Duodenal mucosa (tissue), 2 donors: Measurements from ENCODE around the gene EXO5.
"Not testable (repeated sequence)": the region's sequence is repeated elsewhere in the genome, so short reads cannot be mapped to it uniquely, and the experiment has no call there.

Source experiments
- H3K27ac ChIP-seq: one replicate; pipeline ENCODE4 v1.7.0; 2013; ENCODE audit warnings: low read depth, low read length
- H3K27me3 ChIP-seq, 2 donors: one replicate each; pipeline ENCODE4 v1.7.0; 2013; ENCODE audit warnings: low read length in 2 of 2, control low read depth in 1 of 2; ENCODE audit not compliant: insufficient read depth in 2 of 2, control insufficient read depth in 1 of 2
- H3K36me3 ChIP-seq, 2 donors: one replicate each; pipeline ENCODE4 v1.7.0; 2013; ENCODE audit warnings: low read length in 2 of 2, control low read depth in 1 of 2; ENCODE audit not compliant: insufficient read depth in 2 of 2, control insufficient read depth in 1 of 2
- H3K4me1 ChIP-seq, 2 donors: one replicate each; pipeline ENCODE4 v1.7.0; 2013; ENCODE audit warnings: low read length in 2 of 2, control low read depth in 1 of 2; ENCODE audit not compliant: insufficient read depth in 2 of 2, control insufficient read depth in 1 of 2
- H3K4me3 ChIP-seq, 2 donors: one replicate each; pipeline ENCODE4 v1.7.0; 2013; ENCODE audit warnings: low read length in 2 of 2, low read depth in 1 of 2
- H3K9ac ChIP-seq, 2 donors: one replicate each; pipeline ENCODE4 v1.7.0; 2013; ENCODE audit warnings: low read length in 2 of 2, low read depth in 1 of 2
- H3K9me3 ChIP-seq, 2 donors: one replicate each; pipeline ENCODE4 v1.7.0; 2013; ENCODE audit warnings: low read length in 2 of 2, control low read depth in 1 of 2; ENCODE audit not compliant: control insufficient read depth in 1 of 2

The EXO5 gene

DNA sequence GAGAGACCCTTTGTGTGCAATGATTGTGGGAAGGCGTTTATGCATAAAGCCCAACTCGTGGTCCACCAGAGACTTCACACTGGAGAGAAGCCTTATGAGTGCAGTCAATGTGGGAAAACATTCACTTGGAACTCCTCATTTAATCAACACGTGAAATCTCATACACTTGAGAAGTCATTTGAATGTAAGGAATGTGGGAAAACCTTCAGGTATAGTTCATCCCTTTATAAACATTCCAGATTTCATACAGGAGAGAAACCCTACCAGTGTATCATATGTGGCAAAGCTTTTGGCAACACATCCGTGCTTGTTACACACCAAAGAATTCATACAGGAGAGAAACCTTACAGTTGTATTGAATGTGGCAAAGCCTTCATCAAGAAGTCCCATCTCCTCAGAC is 38.4 kb downstream of the EXO5 start:
- Histone ChIP-seq H3K27ac (no peak overlapping the region), H3K4me1 (no peaks in the 10 kb centered on the region), H3K4me3 (no peak overlapping the region), H3K27me3 (no peaks in the 10 kb centered on the region), H3K9ac (no peak overlapping the region), H3K9me3 (peaks cover 11 to 15% of the 10 kb centered on the region in 2 donors), H3K36me3 (peaks cover 19 to 34% of the 10 kb centered on the region in 2 donors)

- H3K4me1 ChIP-seq = no peaks in the 10 kb centered on the region
- H3K9me3 ChIP-seq = peaks cover 0 to 3% of the 10 kb centered on the region in 2 donors
- H3K9ac ChIP-seq = no peak overlapping the region
- H3K27me3 ChIP-seq = no peaks in the 10 kb centered on the region
- H3K36me3 ChIP-seq = no peaks in the 10 kb centered on the region
- no peak overlapping the region for H3K4me3 ChIP-seq
- no peak overlapping the region for H3K27ac ChIP-seq
Observed at GRCh38 chr1:40553017-40553416, 44.5 kb downstream of the EXO5 start.

GRCh38 chr1:40554807-40555206 is 46.2 kb downstream of the EXO5 start:
- not testable (repeated sequence) for H3K4me1 ChIP-seq, H3K27ac ChIP-seq, H3K9ac ChIP-seq, H3K36me3 ChIP-seq, H3K4me3 ChIP-seq, H3K27me3 ChIP-seq, H3K9me3 ChIP-seq

GRCh38 chr1:40556121-40556520 is 47.6 kb downstream of the EXO5 start:
- no peak overlapping the region for H3K9ac ChIP-seq
- no peak overlapping the region for H3K27ac ChIP-seq
- no peaks in the 10 kb centered on the region for H3K36me3 ChIP-seq
- H3K4me1 ChIP-seq = no peaks in the 10 kb centered on the region
- no peak overlapping the region for H3K4me3 ChIP-seq
- H3K9me3 ChIP-seq = no peaks in the 10 kb centered on the region
- H3K27me3 ChIP-seq = no peaks in the 10 kb centered on the region

DNA sequence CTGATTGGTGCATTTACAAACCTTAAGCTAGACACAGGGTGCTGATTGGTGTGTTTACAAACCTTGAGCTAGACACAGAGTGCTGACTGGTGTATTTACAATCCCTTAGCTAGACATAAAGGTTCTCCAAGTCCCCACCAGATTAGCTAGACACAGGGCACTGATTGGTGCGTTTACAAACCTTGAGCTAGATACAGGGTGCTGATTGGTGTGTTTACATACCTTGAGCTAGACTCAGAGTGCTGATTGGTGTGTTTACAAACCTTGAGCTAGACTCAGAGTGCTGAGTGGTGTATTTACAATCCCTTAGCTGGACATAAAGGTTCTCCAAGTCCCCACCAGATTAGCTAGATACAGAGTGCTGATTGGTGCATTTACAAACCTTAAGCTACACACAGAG is 49.7 kb downstream of the EXO5 start:
- not testable (repeated sequence) for H3K36me3 ChIP-seq, H3K9me3 ChIP-seq, H3K27ac ChIP-seq, H3K4me1 ChIP-seq, H3K27me3 ChIP-seq, H3K4me3 ChIP-seq, H3K9ac ChIP-seq

DNA sequence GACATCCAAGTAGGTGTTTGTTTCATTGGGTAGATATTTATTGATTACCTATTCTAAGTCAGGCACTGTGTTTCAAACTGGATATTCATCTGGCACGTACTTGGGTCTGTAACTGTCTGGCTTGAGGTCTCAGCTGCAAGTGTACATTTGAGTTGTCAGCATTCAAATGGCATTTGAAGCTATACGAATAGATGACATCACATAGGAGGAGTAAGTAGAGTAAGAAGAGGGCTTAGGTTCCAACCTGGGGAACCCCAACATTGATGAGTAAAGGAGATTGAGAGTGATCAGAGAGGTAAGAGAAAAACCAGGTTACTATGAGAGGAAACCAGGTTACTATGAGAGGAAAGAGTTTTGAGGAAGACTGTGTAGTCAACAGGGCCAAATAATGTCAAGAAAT is 53.6 kb downstream of the EXO5 start:
- Histone ChIP-seq H3K4me3 (no peak overlapping the region), H3K27me3 (no peaks in the 10 kb centered on the region), H3K36me3 (no peaks in the 10 kb centered on the region), H3K27ac (no peak overlapping the region), H3K9me3 (no peaks in the 10 kb centered on the region), H3K9ac (no peak overlapping the region), H3K4me1 (no peaks in the 10 kb centered on the region)

DNA sequence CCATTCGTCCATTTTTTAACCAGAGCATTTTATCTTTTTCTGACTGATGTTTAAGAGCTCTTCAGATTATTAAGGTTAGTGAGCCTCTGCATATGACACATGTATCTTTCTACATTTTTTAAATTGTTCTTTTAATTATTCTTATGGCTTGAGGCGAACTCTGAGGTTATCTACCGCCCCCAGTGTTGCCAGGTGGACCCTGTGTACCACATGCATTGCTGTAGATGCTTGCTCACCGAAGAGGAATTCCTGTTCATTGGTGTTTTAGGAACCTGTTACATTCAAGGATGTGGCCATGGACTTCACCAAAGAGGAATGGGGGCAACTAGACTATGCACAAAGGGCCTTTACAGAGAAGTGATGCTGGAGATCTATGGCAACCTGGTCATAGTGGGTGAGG is 54.7 kb downstream of the EXO5 start:
- Histone ChIP-seq H3K36me3 (no peaks in the 10 kb centered on the region), H3K9ac (no peak overlapping the region), H3K9me3 (no peaks in the 10 kb centered on the region), H3K4me1 (no peaks in the 10 kb centered on the region), H3K27me3 (no peaks in the 10 kb centered on the region), H3K4me3 (no peak overlapping the region), H3K27ac (no peak overlapping the region)

- H3K36me3 ChIP-seq = no peaks in the 10 kb centered on the region
- H3K4me3 ChIP-seq = no peak overlapping the region
- H3K27me3 ChIP-seq = no peaks in the 10 kb centered on the region
- H3K9me3 ChIP-seq = no peaks in the 10 kb centered on the region
- H3K27ac ChIP-seq = no peak overlapping the region
- H3K4me1 ChIP-seq = no peaks in the 10 kb centered on the region
- H3K9ac ChIP-seq = no peak overlapping the region
Observed at GRCh38 chr1:40564506-40564905, 55.9 kb downstream of the EXO5 start.

- H3K9me3 ChIP-seq = no peaks in the 10 kb centered on the region
- H3K4me3 ChIP-seq = no peak overlapping the region
- H3K36me3 ChIP-seq = no peaks in the 10 kb centered on the region
- no peaks in the 10 kb centered on the region for H3K27me3 ChIP-seq
- no peaks in the 10 kb centered on the region for H3K4me1 ChIP-seq
- no peak overlapping the region for H3K9ac ChIP-seq
- no peak overlapping the region for H3K27ac ChIP-seq
Observed at GRCh38 chr1:40564913-40565312, 56.3 kb downstream of the EXO5 start.
